ENCODE measurements around the gene MGAT3.

MGAT3 gene

GRCh38 chr22:39473851-39474250 lies 17.0 kb downstream of the MGAT3 start:
- DNase-seq = no peak

- no peak for DNase-seq
Observed at GRCh38 chr22:39474351-39475111, 17.7 kb downstream of the MGAT3 start.

- DNase-seq = peak; percentile 53
Observed at GRCh38 chr22:39475337-39475736, 18.5 kb downstream of the MGAT3 start.

- no peak for DNase-seq
Observed at GRCh38 chr22:39475902-39476301, 19.1 kb downstream of the MGAT3 start.

DNA sequence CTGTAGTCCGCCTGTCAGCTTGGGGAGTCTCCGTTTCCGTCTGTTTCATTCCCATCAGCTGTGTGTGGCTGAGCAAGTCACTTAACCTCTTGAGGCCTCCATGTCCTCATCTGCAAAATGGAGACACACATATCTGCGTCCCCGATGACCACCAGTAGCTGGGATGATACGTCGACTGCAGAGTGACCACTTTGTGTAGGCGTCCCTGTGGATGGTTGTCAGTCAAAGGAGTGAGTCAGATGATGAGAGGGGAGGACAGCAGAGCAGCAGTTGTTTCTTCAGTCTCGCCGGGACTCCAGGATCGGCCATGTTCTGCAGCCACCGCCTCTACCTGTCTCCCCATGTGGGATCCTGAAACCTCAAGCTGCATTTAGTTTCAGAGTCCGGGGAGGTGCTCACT lies 19.9 kb downstream of the MGAT3 start:
- DNase-seq = no peak

DNA sequence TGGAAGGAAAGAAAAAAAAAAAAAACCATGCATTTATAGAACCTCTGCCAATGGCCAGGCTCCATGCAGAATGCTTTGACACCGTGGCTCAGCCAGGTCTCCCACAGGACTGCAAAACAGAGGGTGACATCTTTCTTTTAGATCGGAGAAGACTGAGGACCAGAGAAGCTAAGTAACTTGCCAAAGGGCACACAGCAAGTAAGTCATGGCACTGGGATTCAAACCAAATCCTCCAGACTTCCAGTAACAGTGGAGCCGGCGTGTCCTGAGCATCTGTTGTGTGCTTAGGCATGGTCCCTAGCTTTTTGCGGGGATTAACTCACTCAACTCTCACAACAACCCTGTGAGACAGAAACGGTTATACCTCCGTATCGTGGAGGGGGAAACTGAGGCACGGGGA lies 20.7 kb downstream of the MGAT3 start:
- DNase-seq = no peak

DNA sequence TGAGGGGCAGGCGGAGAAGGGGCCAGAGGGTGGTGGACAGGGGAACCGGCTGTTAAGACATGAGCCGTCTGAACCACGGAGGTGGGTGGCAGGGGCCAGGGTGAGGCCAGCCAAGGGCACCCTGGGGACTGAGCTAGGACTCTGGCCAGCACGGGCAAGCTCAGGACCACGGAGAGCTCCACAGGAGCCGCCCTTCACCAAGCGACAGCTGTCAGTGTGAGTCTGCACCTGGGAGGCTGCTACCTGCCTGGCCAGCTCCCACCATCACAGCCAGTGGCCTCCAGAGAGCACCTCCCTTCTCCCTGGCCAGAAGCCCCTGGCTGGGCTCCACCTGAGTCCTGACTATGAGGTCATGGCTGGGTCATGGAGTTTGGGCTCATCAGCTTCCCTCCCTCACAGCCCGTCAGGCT lies 21.6 kb downstream of the MGAT3 start:
- no peak for DNase-seq

GRCh38 chr22:39479254-39479653 lies 22.4 kb downstream of the MGAT3 start:
- no peak for DNase-seq

DNA sequence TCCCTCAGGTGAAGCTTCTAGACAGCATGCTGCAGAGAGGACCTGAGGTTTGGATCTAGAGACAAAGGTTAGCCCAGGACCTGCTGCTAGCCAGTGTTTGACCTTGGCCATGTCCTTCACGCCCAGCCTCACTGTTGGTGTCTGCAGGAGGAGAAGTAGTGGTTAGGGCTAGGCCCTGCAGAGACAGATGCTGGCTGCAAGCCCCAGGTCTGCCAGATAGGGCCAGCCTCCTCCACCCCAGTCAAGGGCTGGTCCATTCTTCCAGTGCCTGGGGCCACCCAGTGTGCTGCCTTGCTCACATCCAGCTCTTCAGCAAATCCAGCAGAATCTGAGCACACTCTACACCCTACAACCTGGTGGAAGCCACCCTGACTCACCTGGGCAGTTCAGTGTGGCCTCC lies 23.7 kb downstream of the MGAT3 start:
- no peak for DNase-seq

DNA sequence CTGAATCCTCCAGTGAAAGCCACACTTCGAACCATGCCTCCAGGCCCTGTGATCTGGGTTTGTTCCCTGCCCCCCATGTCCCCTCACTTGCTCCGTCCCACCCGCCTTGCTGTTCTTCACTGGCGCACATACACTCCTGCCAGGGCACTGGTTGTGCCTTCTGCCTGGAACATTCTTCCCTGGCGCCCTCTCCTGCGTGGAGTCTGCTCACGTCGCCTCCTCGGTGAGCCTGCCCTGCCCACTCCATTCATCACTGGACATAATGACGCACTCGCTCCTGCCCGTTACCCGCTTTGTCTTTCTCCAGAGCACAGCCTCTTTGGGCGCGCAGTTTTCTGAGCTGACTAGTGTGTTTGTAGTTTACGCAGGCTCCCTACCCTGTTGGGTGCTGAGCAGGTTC lies 24.2 kb downstream of the MGAT3 start:
- peak; percentile 19 for DNase-seq

DNA sequence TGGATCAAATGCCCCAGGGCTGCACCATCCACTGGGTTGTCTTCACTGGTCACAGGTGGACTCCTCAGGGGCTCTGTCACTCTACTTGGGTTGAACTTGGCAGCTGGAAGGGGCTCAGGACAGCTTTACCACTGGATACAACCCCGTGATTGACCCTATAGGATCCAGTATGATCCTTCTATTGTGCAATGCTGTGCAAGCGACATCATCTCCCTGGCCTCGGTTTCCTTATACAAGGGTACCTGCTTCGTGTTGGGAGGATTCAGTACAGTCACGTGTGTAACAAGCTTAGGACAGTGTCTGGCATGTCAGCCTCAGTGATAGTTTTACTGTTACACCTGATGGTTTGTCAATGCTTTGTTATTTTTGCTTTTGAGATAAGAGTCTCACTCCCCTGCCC lies 24.8 kb downstream of the MGAT3 start:
- no peak for DNase-seq

GRCh38 chr22:39482768-39483167 lies 26.0 kb downstream of the MGAT3 start:
- DNase-seq = no peak

DNA sequence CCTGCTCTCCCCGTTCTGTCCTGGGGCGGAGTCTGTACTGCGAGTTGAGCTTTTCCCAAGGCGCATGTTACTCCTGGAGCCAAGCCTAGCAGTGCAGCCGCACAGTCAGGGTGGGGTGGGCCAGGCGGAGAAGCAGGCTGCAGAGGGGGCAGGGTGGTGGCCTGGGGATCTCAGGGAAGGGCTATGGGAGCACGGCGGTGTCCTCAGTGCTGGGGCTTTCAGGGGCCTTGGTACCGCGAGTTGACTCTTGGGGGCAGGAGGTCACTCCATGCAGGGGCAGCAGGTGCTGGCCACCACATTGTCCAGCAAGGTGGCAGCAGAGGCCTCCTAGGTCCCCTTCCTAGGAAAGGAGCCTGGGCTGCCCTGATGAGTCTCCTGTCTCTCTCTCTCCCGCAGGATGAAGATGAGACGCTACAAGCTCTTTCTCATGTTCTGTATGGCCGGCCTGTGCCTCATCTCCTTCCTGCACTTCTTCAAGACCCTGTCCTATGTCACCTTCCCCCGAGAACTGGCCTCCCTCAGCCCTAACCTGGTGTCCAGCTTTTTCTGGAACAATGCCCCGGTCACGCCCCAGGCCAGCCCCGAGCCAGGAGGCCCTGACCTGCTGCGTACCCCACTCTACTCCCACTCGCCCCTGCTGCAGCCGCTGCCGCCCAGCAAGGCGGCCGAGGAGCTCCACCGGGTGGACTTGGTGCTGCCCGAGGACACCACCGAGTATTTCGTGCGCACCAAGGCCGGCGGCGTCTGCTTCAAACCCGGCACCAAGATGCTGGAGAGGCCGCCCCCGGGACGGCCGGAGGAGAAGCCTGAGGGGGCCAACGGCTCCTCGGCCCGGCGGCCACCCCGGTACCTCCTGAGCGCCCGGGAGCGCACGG lies 30.4 kb downstream of the MGAT3 start:
- DNase-seq = peak; percentile 61

GRCh38 chr22:39487826-39488520 lies 31.2 kb downstream of the MGAT3 start:
- no peak for DNase-seq

- no peak for DNase-seq
Observed at GRCh38 chr22:39488563-39489083, 31.8 kb downstream of the MGAT3 start.

DNA sequence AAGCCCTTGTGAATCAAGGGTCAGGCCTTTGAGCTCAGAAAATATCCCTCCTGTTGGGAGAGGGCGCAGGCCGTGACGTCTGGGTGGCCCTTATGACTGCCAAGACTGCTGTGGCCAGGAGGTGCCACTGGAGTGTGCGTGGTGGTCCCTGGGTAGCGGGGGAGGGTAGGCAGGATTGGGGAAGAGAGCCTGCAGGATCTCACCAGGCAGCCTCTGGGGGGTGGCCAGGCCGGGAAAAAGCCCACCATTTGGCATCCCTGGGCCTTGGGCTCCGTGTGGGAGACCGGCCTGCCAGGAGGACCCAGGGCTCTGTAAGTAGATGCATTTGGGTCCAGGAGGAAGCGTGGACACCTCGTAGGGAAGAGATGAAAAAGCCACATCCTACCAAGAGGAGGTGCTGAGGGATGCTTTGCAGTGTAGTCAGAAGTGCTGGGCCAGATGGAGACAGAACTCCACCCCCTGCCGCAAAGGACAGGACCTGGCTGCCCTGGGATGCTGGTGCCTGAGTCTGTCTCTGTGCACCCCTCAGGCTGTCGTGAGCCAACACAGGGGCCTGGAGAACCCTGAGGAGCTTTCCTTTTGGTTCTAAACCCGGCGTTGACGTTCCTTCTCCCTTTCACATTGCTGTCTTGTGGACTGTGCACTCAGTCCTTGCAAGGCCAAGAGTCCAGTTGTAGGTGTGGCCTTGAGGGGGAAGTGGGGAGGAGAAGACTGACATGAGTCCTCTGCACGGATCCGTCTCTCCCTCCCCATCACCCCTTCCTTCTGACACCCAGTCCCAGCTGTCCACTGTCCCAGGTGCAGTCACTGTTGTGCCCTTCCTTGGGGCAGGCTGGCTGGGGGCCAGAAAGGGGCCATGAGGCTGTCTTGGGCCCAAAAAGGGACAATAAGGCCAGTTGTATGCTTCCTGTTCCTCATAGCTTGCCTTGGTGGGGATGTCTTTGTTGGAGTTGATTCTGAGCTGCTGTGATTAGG lies 32.6 kb downstream of the MGAT3 start:
- no peak for DNase-seq

- DNase-seq = peak; percentile 74
Observed at GRCh38 chr22:39490135-39490798, 33.5 kb downstream of the MGAT3 start.

DNA sequence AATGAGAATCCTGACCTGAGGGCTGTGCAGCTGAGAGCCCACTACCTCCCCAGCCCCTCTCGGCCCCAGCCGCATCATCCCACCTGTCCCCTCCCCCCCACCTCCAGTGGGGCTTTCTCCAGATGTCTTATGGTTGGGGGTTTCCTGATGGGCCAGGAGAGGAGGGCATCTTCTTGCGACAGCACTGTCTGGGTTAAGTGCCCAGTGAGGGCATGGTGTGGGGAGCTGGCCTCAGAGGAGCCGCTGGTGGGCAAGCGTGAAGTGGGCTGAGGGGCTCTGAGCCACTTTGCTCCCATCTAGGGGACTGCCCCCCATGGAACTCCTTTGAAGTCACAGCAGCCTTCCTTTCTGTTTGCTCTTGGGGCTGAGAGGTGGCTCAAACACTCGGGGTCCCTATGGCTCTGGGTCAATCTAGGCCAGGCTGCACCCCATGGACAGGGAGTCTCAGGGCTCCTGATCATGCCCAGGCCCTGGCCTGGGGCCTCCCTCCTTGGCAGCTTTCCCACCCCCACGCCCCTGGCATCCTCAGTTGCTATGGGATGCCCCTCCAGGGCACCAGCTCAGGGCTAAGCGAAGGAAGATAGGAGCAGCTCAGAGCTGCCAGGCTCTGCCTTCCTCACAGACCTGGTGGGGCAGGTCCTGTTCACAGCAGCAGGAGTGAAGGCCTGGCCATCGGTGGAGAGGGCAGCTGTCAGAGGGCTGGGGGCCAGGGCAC lies 34.3 kb downstream of the MGAT3 start:
- no peak for DNase-seq

GRCh38 chr22:39491696-39492095 lies 34.9 kb downstream of the MGAT3 start:
- DNase-seq = no peak

- no peak for DNase-seq
Observed at GRCh38 chr22:39492186-39492585, 35.4 kb downstream of the MGAT3 start.

GRCh38 chr22:39493759-39494158 lies 36.9 kb downstream of the MGAT3 start:
- no peak for DNase-seq
